DMS114 treated with DMSO at 0.1 percent for 48 hours (cell line): ENCODE data around the gene AKNA.

ENCODE experiments used
- DNase-seq: peaks from one replicate; lab custom pipeline; 2025; ENCODE audit not compliant: unreplicated experiment; lab: John Stamatoyannopoulos, UW

AKNA gene

GRCh38 chr9:114396558-114397218 is 8.9 kb upstream of the AKNA start:
- no peak for DNase-seq

GRCh38 chr9:114395768-114396167 is 8.0 kb upstream of the AKNA start:
- DNase-seq: no peak

GRCh38 chr9:114395334-114395617 is 7.5 kb upstream of the AKNA start:
- DNase-seq: no peak

- no peak for DNase-seq
These were observed 6.9 kb upstream of the AKNA start for GRCh38 chr9:114394523-114395333.

DNA sequence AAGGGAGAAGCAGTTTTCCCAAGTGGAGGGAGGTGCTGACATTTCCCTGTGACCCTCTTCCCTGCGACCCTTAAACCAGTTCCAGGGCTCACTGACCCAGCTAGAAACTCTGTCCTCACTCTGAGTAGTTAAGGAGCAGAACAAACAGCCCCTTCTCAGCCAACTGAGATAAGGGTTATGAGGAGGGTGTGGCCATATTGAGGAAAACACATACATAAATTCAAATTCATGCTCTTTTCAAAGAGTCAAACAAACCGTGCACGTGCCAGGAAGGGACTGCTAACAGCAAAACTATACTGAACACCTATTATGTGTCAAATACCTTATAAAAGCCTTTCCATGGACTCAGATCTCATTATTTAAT is 4.9 kb upstream of the AKNA start:
- no peak for DNase-seq

GRCh38 chr9:114390952-114391351 is 3.2 kb upstream of the AKNA start:
- no peak for DNase-seq

DNA sequence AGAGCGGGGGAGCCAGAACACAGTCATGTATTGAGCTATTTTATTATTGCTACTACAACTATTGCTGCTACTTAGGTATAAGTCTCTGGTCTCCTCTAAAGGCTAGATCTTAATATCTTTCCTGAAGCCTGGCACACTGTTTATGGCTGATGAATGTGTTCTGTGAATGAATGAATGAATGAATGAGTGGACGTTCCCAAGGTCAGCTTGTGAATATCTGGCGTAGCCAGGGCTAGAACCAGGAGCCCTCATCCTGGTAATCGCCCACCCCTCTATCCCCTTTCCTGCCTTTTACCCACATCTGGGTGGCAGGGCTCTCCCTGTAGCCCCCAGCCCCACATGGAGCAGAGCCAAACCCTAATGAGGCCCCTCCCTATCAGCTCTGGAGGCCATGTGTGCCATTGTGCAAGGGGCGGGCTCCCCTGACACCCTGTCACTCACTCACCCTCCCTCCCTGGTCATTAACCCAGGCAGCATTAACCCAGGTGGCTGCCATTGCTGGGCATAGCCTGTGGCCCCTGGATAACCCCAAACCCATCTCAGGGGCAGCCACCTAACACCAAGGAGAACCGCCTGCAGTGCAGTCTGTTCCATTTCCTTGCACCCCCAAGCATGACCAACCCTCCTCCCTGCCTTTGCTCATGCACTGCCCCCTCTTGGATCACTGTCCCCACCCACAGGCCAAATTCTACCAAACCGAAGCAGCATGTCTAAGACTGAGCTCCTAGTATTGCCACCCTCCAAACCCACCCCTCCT is 2.0 kb upstream of the AKNA start:
- no peak for DNase-seq

DNA sequence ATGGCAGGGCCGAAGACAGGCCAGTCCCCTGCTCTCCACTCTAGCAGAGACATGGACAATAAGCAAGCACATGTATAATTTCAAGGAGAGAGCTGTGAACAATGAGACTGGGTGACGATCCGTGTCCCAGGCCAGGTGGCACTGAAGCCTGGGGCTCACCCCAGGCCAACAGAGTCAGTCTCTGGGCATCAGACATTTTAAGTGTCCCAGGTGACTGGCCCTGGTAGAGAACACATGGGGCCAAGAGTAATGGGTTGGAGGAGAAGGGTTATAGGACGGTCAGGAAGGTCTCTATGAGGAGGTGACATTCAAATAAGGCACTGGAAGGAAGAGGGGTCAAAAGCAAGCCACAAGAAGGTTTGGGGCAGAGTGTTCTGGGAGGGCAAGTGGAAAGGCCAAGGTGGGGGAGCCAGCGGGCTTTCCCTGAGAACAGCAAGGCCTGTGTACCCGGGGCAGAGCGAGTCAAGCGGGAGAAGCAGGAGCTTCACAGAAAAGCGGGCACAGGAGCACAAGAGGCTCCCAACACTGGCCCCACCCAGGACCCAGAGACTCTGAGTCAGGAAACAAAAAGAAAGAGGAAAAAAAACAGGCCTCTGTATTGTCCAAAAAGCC is 1.1 kb upstream of the AKNA start:
- no peak for DNase-seq

- no peak for DNase-seq
These were observed 538 bp upstream of the AKNA start for GRCh38 chr9:114388357-114388682.

GRCh38 chr9:114386886-114387679 is 699 bp downstream of the AKNA start:
- no peak for DNase-seq

DNA sequence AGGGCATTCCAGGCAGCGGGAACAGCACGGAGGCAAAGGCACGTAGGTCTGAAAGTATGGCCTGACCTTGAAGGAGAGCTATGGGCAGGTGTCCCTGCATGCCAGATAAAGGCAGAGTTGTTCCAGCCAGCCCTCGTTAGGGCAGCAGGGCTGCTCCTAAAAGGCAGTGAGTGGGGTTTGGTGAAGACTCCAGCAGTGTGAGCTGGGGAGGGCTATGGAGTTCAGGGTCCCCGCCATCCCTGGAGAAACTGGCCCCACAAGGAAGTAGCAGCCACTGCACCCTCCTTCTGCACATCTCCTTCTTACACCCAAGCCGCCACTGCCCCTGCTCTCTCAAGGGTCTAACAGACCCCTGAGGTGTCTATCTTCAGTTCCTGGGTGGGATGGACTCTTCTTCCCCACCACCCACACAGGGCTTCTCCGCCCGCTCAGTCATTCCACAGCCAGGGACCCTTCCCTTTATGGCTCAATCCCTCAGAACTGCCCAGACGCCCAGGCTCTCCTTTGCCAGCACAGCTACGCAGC is 1.4 kb downstream of the AKNA start:
- DNase-seq: no peak

DNA sequence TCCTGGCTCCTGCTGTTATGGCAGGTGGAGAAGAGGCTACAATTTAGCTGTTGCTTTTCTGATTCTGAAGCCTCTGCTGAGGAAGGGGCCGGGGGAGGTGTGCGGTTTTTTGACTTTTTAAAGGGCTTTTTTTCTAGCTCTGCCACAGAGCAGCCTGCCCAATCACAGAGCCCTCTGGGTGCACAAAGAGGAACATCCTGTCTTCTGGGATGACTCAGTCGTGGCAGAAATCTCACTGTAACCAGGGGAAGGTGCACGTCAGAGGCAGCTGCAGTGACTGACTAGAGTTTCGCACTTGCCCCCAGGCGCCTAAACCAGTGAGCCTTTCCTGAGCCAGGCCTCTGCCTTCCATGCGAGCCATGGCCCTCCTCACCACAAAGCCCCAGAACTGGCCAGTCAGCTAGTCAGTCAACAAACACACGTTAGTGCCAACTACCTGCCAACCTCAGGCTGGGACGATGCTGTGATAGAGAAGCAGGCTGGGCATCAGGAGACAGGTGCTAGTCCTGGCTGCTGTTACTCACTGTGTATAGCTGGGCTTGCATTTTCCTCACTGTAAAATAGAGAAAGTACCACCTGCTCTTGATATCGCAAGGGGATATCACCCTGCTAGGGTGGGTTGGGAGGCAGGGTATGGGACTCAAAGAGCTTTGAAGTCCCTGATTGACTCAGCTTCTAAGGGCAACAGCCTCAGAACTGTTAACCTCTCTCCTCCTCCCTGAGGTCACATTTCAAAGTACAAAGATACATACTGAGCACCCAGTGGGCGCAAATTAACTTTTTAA is 2.2 kb downstream of the AKNA start:
- no peak for DNase-seq

GRCh38 chr9:114384836-114385396 is 2.9 kb downstream of the AKNA start:
- DNase-seq: no peak

GRCh38 chr9:114384341-114384740 is 3.4 kb downstream of the AKNA start:
- DNase-seq: no peak

GRCh38 chr9:114383521-114384231 is 4.1 kb downstream of the AKNA start:
- DNase-seq: no peak

- DNase-seq: no peak
These were observed 4.9 kb downstream of the AKNA start for GRCh38 chr9:114382699-114383520.

DNA sequence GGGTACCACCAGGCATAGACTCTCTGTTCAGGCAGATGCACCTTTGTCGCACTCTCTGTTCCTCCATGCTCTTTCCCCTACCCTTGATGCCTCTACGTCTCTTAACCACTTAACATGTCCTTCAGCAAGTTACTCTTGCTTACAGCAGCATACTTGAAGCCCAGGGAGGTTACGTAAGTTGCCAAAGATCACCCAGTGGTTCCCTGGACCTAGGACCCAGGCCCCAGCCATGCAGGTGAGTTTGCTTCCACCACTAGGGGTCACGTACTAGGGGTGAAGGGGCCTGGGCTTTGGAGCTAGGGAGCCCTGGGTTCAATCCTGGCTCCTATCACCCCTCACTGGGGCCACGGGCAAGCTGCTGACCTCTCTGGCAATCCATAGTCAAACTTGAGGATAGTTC is 8.9 kb downstream of the AKNA start:
- DNase-seq: no peak

- no peak for DNase-seq
These were observed 9.8 kb downstream of the AKNA start for GRCh38 chr9:114378016-114378415.
